HG03378 (cell line): Measurements from ENCODE around the gene SRC.

Experiments
- ATAC-seq: cut with Tn5 transposase; IDR thresholded peaks from one replicate; pipeline ENCODE4 v1.9.1; 2021; ENCODE audit warnings: mild to moderate bottlenecking, moderate library complexity; ENCODE audit not compliant: unreplicated experiment

Gene SRC

DNA sequence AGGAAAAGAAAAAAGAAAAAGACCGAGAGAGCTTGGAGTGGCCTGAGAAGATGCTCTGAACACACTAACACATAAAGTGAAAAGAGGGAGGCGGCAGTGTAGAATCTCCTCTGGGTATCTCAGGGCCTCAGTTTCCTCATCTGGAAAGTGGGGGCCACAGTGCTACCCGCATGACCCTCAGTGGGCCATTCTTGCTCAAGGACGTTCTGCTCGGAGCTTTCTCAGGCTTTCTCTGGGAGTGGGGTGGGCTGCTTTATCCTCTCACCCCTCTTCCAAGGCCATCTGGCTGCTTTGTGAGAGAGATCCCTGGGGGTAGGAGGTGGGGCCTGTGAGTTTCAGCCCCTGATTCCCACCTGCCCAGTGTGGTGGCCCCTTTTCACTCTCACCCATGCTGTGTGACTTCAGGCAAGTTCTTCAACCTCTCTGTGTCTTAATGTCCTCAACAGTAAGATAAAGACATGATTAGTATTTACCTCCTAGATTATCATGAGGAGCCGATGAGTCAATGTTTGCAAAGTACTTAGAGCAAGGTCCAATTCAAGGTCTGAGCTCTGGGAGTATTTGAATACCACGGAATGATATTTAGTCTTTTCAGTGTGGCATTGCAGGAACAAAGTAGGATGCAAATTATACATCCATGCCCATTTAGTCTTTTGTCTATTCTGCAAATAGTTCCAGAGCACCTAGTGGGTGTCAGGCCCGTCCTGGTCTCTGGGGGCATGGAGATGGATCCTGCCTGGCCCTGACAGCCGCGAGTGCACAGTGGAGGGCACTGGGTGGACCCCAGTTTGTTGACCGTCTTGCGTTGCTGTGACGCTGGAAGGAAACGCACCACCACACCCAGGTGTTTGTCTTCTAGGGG, 34.3 kb downstream of the SRC start:
- no peak for ATAC-seq

DNA sequence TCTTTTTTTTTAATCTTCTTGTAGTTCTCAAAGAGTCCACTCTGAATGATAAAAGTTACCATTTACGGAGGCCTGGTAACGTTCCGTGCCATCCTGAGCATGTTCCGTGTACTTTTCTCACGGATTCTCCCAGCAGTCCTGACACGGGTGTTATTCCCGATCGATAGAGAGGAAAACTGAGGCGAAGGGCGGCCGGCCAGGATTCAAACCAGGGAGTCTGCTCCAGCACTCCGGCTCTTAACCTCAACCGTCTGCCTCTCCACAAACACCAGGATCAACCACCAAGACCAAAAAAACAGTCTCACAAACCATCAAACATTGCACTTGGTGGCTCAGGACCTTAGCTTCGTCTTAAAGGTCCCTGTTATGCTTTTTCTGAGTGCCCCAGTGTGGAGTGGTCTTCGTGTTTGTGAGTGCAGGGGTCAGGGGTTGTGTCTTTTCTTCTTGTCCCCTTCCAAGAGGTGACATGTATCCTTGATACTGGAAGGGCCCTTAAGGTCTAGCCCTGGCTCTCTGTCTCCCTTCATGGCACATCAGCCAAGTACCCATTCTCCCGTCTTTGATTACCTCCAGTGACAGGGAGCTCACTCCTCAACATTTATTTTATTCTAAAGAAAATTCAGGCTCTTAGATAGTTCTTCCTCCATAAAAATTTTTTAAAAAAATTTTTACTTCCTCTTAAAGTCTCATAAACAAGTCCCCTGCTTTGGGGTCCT, 35.1 kb downstream of the SRC start:
- ATAC-seq, result no peak

DNA sequence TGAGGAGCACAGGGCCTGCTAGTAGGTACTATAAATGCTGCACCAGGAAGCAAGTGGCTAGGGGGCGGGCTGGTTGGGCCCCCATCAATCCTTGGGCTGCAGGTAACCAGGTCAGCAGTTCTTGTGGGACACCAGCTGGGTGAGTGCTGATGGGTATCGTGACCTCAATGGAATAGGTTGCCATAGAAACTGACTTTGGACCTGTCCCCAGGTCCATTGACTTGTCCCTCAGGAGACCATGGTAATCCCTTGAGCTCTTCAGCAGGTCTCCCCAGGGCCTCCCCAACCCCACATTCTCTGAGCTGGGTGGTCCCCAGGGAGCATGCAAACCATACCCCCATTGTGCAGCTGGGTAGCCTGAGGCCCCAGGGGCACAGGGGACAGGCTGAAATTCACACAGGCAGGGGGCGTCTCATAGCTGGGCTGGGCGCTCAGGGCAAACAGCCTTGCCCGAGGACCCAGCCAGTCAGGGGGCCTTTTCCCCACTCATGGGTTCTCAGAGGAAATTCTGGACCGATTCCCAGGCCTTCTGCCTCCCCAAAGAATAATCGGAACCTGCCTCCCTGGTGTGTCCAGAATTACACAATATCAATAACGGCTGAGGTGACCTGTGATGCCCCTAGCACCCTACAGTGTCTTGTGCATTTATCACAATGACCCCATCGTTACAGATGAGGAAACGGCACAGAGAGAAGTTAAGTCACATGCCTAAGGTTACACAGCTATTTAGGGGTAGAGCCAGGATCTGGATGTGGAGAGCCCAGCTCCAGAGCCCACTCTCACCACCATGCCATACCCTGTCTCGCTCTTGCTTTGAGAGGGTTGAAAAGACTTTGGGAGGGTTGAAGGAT, 35.9 kb downstream of the SRC start:
- ATAC-seq, result no peak

DNA sequence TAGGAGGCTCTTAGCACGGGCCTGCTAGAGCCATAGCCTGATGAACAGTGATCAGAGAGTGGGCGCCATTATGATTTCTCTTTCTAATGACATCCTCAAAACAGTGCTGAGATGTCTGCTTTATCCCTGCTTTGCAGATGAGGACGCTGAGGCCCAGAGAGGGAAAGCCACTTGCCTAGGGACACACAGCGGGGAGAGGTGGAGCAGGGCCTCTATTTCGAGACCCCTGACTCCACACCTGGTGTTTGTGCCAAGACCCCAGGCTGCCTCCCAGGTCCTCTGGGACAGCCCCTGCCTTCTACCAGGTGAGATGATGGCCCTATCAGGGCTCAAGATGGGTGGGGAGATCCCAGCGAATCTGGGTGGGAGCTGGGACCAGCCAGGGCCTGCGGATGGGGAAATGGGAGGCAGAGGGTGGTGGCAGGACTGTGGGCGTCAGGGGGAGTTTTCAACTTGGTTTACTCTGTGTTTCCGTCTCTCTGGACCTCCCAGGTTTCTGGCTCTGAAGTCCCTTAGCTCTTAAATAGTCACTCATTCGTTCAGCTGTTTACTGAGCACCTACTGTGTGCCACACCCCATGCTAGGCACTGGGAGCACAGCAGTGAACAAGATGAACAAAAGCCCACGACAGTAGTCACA, 36.7 kb downstream of the SRC start:
- no peak for ATAC-seq

DNA sequence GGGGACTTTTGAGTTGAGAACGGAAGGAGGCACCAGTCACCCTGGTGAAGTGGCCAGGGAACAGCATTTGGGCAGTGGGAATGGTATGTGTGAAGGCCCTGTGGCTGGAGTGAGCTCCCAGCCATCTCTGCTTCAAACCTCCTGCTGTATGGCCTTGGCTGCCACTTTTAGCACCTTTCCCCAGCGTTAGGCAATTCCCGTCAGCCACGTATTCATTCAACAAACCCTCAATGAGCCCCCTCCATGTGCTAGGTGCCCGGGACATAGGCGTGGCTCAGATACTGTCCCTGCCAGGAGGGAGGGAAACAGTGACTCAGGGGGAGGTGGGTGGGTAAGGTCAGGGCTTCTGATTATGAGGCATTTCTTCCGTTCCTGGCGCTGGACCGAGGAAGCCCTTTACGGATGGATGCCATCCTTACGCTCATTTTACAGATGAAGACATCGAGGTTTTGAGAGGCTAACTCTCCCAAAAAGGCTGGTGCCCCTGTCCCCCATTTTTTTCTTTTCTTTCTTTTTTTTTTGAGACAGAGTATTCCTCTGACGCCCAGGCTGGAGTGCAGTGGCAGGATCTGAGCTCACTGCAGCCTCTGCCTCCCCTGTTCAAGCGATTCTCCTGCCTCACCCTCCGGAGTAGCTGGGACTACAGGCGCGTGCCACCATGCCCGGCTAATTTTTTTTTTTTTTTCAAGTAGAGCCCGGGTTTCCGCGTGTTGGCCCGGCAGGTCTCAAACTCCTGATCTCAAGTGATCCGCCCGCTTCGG, 37.5 kb downstream of the SRC start:
- ATAC-seq, result no peak

DNA sequence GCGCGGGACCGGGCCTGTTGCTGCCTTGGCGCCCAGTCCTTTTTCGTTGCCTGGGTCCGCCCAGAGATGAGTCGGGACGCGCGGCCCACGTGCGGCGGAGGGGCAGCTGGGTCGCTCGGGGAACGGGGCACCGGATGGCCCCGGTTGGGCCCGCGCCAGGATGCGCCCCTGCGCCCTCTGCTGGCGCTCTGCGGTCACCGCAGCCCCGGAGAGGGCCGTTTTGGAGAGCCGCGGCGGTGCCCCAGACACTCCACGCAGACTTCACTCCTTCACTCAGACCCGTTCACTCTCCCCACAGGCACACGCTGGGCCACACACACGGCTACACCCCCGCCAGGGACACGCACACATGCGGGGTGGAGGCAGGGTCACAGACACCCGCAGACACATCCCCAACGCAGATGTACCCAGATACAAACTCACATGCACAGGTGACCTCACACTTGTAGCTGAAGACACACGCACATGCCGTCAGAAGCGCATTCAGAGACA, 38.8 kb downstream of the SRC start:
- no peak for ATAC-seq

DNA sequence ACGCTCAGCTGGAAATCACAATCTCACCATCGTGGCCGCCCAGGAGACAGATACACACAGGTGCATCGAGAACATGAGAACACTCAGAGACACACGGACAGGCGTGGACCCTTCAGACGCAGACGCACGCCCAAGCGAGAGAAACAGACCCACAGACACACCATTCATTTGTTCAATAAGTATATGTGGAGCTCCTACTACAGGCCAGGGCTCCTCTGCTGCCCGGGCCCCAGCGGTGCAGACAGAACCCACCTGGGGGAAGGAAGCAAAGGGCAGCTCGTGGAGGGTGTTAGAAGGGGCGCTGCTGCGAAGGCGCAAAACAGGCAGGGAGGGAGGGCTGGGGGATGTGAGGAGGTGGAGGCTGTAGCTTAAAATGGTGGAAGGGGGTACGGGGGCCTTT, 39.2 kb downstream of the SRC start:
- no peak for ATAC-seq

DNA sequence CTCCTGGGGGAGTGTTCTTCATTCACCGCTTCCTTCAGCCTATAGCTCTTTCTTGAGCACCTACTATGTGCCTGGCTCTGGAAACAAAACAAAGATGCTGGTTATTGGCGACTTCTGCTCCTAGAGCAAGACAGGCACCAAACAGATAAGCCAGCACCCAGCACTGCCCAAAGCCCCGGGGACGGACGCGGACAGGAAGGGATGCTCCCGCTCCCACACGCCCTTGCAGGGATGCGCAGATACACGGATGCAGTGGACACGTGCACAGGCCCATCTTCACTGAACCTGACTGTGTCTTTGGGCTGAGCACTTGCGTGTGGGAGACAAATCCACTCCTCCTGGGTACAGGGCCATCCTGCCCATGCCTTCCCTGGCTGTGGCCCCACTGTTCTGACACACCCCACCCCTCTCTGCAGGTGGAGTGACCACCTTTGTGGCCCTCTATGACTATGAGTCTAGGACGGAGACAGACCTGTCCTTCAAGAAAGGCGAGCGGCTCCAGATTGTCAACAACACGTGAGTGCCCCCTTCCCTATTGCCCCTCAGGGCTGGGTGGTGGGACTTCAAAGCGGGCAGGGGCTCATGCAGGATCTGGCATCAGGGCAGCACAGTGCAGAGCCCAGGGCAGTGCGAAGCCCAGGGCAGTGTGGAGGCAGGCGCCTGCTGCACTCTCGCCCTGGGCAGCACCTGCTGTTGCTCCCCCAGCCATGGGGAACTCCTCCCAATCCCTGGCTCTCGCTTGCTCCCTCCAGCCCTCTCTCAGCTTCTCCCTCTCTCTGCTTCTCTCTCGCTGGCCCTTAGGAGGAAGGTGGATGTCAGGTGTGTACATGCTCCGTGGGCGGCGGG, 39.9 kb downstream of the SRC start:
- no peak for ATAC-seq

DNA sequence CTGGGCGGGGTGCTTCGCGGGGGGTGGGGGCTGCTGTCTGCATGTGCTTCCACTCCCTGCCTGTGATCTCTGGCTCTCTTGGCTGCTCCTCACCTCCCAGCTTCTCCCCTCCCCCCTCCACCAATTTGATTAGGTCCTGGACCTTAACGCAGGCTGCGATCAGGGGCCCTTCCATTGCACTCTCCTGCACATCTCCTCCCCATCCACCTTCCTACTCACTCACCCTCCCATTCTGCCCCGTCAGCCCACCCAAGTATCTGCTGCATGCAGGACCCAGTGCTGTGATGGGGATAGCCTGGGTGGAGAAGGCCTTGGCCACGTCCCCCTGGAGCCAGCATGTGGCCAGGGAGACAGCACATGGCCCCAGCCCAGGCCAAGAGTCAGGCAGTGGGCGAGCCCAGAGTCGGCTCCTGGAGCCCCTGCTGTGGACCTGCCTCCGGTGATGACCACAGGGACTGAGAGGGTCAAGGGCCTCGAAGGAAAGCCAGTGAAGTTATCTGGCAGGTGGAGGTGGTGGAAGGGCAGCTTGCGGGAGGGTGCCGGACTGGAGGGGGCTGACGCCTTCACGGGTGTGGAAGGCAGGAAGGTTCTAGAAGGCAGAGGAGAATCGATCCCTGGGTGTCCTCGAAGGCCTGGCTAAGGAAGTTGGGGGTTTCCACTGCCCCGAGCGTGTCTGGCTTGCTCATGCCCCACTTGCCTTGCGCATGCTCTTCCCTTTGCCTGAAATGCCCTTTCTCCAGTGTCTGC, 40.7 kb downstream of the SRC start:
- ATAC-seq, result no peak

DNA sequence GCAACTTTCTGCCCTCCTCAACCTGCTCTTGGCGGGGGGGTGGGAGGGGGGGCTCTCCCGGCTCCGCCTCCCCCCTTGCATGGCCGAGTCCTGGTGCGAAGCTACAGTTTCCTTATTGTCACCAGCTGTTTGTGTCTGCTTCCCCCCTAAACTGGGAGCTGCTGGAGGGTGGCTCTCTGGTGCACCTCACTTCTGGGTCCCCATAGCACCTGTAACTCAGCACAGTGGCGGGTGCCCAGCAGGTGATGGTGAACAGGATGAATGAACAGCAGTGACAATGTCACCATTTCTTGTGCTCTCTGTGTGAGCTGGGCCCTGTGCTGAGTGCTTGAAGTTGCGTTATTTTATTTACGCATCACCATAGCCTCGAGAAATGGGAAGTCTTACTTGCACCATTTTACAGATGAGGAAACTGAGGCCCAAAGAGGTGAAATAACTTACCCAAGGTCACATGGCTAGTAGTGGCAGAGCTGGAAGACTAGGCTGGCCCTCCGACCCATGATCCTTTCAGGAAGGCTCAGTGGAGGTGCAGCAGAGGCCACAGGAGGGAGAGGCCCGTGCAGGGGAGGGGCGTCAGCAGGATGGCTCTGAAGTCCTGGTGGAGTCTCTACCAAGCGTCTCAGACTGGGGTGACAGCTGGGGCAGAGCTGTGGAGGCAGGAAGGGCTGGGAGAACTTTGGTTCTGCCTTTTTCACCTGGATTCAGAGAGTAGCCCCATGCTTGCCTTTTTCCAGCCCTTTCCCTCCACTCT, 41.8 kb downstream of the SRC start:
- no peak for ATAC-seq

DNA sequence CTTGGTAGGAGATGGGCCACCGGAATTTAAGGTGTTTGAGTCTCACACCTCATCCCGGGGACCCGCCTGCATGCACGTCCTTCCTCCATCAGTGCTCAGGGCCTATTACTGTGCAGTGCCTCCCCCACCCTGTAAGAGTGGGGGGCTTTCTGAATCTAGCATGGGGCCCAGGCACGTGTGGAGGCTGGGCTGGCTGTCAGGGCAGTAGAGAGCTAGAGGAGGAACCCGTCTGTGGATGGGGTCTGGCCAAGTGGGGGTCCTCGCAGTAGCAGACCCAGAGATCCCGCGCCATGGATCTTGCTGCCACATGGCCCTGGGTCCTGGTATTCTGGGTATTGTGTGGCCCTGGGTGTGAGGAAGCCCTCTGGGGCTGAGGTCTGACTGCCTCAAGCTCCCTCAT, 42.9 kb downstream of the SRC start:
- no peak for ATAC-seq

DNA sequence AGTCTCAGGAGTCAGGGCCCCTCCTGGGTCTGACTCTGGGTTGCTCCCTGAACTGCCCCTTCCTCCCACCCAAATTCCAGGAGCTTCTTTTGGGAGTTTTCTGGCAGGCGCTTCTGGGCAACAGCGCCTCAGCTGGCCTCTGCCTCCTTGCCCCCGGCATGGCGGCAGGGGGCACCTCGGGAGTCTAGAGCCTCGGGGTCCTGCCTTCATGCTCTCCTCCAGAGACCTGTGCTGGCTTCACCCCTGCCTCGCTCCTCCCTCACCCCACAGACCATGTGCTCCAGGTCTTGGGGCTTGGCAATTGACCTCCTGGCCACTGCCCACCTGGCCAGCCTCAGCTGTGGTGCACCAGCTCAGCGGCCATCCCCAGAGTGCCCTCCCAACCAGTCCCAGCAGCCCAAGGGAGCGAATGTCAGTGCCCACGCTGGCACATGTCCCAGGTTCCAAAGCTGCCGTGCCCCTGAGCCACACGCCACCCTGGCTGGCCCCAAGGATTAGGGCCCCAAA, 43.4 kb downstream of the SRC start:
- no peak for ATAC-seq

DNA sequence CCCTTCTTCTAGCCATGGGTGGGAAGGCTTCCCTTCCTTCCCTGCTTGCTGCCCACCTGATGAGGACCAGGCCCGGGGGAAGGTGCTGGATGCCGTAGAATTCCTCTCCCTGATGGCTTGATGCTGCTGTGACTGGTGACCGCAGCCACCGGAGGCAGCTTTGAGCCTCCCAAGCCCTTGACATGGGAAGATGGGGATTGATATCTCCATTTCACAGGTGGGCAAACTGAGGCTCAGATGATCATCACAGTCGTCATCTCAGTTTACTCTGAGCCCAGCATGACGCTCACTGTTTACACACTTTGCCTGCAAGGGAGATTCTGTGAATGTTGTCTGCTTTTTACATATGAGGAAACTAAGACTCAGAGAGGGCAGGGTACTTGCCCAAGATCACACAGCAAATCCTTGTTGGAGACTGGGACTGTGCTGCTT, 43.9 kb downstream of the SRC start:
- ATAC-seq, result no peak

DNA sequence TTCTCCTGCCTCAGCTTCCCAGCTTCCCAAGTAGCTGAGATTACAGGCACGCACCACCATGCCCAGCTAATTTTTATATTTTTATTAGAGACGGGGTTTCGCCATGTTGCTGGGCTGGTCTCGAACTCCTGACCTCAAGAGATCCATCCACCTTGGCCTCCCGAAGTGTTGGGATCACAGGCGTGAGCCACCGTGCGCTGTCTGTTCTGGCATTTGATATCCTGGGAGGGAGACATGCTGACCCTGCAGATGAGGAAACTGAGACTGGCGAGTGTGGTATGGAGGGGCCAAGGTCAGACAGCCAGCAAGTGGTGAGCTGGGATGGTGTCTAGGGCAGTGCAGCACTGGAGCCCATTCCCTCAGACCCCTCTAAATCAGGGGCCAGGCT, 44.6 kb downstream of the SRC start:
- ATAC-seq, result no peak

DNA sequence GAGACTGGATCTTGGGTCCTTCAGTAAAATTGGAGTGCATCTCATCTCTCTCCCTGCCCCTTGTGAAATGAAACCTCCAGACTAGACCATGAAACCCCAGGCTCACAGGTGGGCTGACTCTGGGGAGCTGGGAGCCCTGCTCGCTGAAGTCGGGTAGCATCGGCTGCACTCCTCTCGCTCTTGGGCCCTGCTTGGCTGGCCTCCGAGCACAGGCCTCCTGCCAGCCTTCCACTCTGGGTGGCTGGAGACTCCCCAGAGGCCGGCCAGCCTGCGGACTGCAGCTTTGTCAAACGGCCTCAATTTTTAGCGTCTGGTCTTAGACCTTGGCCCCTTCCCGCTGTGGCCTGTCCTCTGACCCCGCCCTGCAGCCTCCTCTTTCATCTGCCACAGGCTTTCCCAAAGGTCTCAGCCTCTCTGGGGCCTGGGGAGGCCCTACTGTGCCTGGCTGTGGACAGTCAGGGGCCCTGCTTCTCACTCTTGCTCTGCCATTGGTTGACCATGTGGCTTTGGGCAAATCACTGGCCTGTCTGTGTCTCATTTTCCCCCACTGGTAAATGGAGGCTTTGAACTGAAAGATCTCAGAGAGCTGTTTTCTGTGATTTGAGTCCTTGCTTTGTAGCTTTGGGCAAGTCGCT, 45.1 kb downstream of the SRC start:
- ATAC-seq, result no peak

DNA sequence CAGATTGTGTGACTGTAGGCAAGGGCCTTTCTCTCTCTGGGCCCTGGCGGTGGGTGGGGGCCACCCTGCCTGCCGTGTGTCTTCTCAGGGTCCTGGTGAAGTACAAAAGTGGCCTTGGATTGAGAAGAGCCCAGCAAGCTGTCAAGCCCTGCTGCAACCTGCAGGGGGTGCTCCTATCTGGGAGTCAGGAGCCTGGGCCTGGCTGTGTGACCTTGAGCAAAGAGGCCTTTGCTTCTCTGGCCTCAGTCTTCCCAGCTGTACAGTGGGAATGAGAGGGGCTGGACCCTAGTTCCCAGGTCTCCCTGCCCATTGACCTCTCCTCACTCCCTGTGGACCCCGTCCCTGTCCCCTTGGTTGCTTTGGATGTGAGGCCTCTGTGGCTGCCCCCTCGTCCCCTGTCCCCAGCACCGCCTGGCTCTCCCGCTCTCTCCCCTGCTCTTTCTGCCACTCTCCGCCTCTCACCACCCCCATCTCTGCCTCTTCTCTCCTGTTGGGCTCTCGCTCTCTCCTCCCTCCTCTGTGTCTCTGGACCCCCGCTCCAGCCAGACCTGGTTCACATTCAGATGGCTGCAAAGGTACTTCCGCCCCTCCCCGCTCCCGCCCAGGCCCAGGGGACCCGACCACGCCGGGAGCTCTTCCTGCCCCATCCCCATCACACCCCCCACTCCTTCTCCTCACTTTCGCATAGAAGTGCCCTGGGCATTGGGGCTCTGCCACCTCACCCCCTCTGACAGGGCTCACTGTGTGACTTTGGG, 46.7 kb downstream of the SRC start:
- no peak for ATAC-seq
